ENCODE measurements around the gene LIN7C.

Gene LIN7C

GRCh38 chr11:27444801-27445215, 61.8 kb downstream of the LIN7C start:
- DNase-seq = no peak

Measured in NCI-H2171 (cell line).